Suprapubic skin (tissue), 3 donors: Measurements from ENCODE around the gene DPYSL4.

Experiments
- CTCF ChIP-seq, 2 donors: fragments of 200-600 bp in 1 of 2; fragments of 450-650 bp in 1 of 2; sonication (generic) in 1 of 2; IDR thresholded peaks; one replicate each; pipeline ENCODE4 v1.5.1; 2016 to 2019; ENCODE audit warnings: antibody characterized with exemption in 2 of 2, mild to moderate bottlenecking in 1 of 2, moderate library complexity in 1 of 2
- POLR2A ChIP-seq, 2 donors: fragments of 450-650 bp; IDR thresholded peaks; one replicate each; pipeline ENCODE4 v1.6.1; 2017; ENCODE audit warnings: antibody characterized with exemption in 2 of 2, mild to moderate bottlenecking in 2 of 2, moderate library complexity in 2 of 2

- no peak for TF ChIP-seq CTCF (IDR thresholded peaks at IDR 0.05)
- TF ChIP-seq POLR2A (IDR thresholded peaks at IDR 0.05), result no peak
Measured at GRCh38 chr10:132239126-132240031, 52.6 kb downstream of the DPYSL4 start.
